ENCODE data around the gene AP1B1.
"Not testable (repeated sequence)": the region's sequence is repeated elsewhere in the genome, so short reads cannot be mapped to it uniquely, and the experiment has no call there.

Gene AP1B1

DNA sequence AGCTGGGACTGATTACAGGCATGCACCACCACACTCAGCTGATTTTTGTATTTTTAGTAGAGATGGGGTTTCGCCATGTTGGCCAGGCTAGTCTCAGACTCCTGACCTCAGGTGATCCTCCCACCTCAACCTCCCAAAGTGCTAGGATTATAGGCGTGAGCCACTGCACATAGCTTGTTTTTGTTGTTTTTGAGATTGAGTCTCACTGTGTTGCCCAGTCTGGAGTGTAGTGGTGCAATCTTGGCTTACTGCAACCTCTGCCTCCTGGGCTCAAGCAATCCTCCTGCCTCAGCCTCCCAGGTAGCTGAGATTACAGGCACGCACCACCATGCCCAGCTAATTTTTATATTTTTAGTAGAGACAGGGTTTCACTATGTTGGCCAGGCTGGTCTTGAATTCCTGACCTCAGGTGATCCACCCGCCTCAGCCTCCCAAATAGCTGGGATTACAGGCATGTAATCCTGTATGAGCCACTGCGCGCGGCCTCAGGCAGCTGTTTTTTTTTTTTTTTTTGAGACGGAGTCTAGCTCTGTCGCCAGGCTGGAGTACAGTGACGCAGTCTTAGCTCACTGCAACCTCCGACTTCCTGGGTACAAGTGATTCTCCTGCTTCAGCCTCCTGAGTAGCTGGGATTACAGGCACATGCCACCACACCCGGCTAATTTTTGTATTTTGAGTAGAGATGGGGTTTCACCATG, 31.0 kb downstream of the AP1B1 start:
- not testable (repeated sequence) for H3K4me3 ChIP-seq, H3K27ac ChIP-seq

DNA sequence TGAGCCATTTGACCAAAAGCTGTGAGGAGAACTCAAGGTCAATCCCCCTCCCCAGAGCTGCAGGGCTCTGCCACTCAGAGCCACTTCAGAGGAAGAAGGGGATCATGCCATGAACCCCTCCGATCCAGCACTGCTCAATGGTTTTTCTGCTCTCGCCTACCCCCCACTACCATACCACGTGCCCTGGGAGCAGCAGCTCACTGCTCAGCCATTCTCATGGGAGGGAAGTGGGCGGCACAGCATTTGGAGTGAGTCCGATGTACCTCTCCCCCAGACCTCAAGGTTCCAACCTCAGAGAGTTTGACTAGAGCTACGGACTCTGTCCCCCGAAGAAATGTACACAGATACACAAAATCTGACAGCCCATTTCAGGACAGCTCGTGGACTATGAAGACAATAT, 34.5 kb downstream of the AP1B1 start:
- H3K27ac ChIP-seq, result no peak overlapping the region
- no peak overlapping the region for H3K4me3 ChIP-seq

DNA sequence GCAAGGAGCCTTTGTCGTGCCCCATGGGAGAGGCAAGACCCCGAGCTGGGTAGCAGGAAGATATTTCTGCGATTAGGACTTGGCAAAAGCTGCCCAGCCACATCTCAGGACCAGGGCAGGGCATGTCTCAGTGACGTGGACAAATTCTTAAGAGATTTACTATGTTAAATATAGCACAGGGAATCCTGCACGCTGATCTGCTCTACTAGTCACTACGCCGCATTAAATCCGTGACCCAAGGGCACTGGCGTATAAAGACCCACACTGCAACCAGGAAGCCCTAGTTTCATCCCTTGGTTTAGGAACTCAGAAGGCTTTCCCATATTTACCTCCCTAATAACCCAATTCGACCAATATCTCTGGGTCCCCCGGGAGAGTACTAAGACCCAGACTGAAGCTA, 35.1 kb downstream of the AP1B1 start:
- H3K27ac ChIP-seq, result no peak overlapping the region

GRCh38 chr22:29352778-29353177, 35.6 kb downstream of the AP1B1 start:
- no peak overlapping the region for H3K4me3 ChIP-seq
- no peak overlapping the region for H3K27ac ChIP-seq

More for the DNA sequence above, 35.1 kb downstream of the AP1B1 start:
- H3K4me3 ChIP-seq, result no peak overlapping the region

DNA sequence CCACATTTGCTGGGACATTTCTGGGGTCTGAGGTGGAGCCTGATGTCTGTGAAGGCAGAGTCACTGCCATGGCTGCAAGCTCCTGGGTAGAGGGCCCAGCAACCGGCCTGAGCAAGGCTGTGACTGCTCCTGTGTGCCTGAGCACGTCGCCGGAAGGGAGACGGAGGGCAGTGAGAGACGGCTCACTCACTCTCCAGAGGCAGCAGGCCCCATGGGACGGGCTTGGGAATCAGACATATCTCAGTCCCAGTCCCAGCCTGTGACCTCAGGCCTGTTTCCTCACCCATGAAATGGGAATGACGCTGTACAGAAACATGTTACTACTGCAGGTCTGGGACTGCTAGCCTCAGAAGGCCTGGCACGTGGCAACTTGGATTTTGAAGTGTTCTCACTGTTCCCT, 36.5 kb downstream of the AP1B1 start:
- H3K27ac ChIP-seq, result no peak overlapping the region
- no peak overlapping the region for H3K4me3 ChIP-seq

GRCh38 chr22:29351042-29351441, 37.3 kb downstream of the AP1B1 start:
- H3K27ac ChIP-seq, result no peak overlapping the region

GRCh38 chr22:29348956-29349355, 39.4 kb downstream of the AP1B1 start:
- Histone ChIP-seq H3K4me3 (no peak overlapping the region), H3K27ac (peak overlapping the region in 3 of 21 experiments; percentile 27 to 38 (median 34))

More at GRCh38 chr22:29351042-29351441, 37.3 kb downstream of the AP1B1 start:
- no peak overlapping the region for H3K4me3 ChIP-seq

DNA sequence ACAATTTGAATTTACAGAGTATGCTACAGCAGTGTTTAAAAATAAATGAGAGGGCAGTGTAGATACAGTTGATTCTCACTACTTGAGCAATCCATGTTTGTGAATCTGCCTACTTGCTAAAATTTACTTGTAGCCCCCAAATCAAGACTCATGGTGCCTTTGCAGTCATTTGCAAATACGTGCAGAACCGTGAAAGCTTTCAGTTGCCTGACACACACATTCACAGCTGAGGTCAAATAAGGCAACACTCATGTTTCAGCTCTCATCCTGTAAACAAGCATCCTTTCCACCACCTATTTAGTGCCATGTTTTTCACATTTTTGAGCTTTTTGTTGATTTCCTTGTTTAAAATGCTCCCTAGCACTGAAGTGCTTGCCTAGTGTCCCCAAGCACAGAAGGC, 40.3 kb downstream of the AP1B1 start:
- H3K4me3 ChIP-seq, result no peak overlapping the region
- peak overlapping the region in 1 of 21 experiments; percentile 35 for H3K27ac ChIP-seq

DNA sequence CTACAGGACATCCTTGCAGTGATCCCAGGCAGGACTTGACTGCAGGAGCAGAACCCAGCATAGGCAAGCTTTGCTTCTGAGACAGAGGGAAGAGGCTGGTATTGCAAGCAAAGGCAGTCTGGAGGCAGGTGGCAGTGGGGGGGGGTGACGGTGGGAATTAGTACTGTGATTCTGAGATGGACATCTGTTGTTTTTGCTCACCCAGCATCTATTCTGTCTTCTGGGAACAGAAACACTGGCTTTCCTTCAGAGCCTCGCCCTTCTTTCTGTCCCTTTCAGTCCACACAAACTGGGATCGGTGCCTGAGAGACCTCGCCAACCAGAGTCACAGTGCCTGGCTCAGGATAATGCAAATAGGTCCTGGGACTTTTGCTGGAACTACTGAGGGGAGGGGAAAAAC, 41.7 kb downstream of the AP1B1 start:
- H3K27ac ChIP-seq, result peak overlapping the region in 6 of 21 experiments; percentile 1 to 53 (median 16)

GRCh38 chr22:29345932-29346331, 42.4 kb downstream of the AP1B1 start:
- no peak overlapping the region for H3K4me3 ChIP-seq
- H3K27ac ChIP-seq, result no peak overlapping the region

More for the DNA sequence above, 41.7 kb downstream of the AP1B1 start:
- no peak overlapping the region for H3K4me3 ChIP-seq

GRCh38 chr22:29344889-29345288, 43.5 kb downstream of the AP1B1 start:
- not testable (repeated sequence) for H3K27ac ChIP-seq

GRCh38 chr22:29344137-29344536, 44.2 kb downstream of the AP1B1 start:
- Histone ChIP-seq H3K27ac (peak overlapping the region in 1 of 21 experiments; percentile 23), H3K4me3 (no peak overlapping the region)

More at GRCh38 chr22:29344889-29345288, 43.5 kb downstream of the AP1B1 start:
- not testable (repeated sequence) for H3K4me3 ChIP-seq

DNA sequence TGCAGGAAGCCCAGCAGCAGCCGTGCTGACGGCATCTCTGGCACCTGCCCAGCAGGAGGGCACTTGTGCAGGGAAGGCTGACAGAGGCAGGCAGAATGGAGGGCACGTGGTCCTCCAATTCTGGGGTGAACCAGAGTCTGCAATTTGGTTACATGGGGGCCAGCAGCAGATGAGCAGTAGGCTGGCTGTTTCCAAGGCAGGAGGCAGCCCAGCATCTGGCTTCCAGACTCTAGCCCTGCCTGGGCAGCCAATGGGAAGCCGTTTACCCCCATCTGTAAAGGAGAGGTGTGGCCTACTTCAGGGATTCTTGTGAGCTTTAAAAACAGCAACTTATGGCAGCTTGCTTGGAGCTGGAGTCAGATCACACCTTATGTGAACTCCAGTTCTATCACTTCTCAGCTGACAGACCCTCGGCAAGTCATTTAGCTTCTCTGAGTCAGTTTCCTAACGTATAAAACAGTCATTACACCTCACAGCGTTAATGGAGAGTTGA, 45.0 kb downstream of the AP1B1 start:
- H3K27ac ChIP-seq, result peak overlapping the region in 1 of 21 experiments; percentile 24
- H3K4me3 ChIP-seq, result no peak overlapping the region

- Histone ChIP-seq H3K27ac (peak overlapping the region in 1 of 21 experiments; percentile 24), H3K4me3 (no peak overlapping the region)
Observed at GRCh38 chr22:29342577-29343312, 45.6 kb downstream of the AP1B1 start.

- Histone ChIP-seq H3K4me3 (no peak overlapping the region), H3K27ac (peak overlapping the region in 1 of 21 experiments; percentile 7)
Observed at GRCh38 chr22:29342177-29342576, 46.2 kb downstream of the AP1B1 start.

GRCh38 chr22:29341849-29342127, 46.6 kb downstream of the AP1B1 start:
- Histone ChIP-seq H3K27ac (peak overlapping the region in 1 of 21 experiments; percentile 7), H3K4me3 (no peak overlapping the region)

DNA sequence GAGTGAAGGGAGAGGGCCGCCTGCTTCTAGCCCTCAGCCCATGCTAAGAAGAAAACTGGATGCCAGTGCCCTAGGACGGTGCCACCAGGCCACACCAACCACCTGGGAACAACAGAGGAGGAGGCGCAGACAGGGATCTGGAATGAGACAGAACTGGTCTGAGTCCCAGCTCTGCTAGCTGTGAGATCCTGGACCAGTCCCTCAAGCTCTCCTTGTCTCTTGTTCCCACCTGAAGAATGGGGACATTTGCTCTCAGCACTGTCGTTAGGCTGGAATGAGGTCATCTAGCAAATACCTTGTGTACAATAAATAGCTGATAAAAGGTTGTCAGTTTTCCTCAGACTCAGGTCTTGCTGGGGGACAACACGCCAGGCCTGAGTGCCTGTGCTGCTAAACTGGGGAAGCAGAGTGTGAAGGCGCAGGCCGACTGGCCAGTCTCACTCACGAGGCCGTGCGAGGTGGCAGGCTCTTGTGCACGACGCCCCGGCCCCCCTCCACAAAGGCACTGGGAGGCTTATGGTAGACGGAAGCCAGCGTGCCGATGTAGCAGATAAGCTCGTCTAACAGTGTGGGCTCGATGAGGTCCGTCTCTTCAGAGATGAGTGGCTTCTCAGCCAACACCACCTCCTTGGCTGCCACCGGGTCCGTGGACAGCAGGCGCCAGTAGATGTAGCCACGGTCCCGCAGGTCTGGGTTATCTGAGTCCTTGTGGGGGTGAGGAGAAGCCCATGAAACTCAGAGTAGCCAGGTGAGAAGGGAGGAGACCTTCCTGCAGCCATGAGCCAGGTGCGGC, 47.1 kb downstream of the AP1B1 start:
- peak overlapping the region in 2 of 21 experiments; percentile 7 to 72 for H3K27ac ChIP-seq
- no peak overlapping the region for H3K4me3 ChIP-seq

- peak overlapping the region in 2 of 21 experiments; percentile 24 to 72 for H3K27ac ChIP-seq
- H3K4me3 ChIP-seq, result no peak overlapping the region
Observed at GRCh38 chr22:29340566-29340965, 47.8 kb downstream of the AP1B1 start.

GRCh38 chr22:29339381-29340235, 48.8 kb downstream of the AP1B1 start:
- Histone ChIP-seq H3K4me3 (no peak overlapping the region), H3K27ac (peak overlapping the region in 6 of 21 experiments; percentile 3 to 72 (median 48))

Measured in skin epidermis (tissue), 12 donors.